SK-N-SH treated with all-trans-retinoic acid at 6 μM for 48 hours (cell line): ENCODE results near the gene C1GALT1.

Source experiments
- ATAC-seq: fragments of 200-7000 bp; cut with Tn5 transposase; 3 replicates; pipeline ENCODE4 v1.9.1; 2020; ENCODE audit warnings: mild to moderate bottlenecking, moderate library complexity
- BACH2 ChIP-seq: fragments of 250-450 bp; sonication (Bioruptor Pico); IDR thresholded peaks from 2 replicates; pipeline ENCODE4 v1.9.0; 2021; ENCODE audit warnings: mild to moderate bottlenecking, borderline replicate concordance
- CSDC2 ChIP-seq: fragments of 250-450 bp; sonication (Bioruptor Pico); IDR thresholded peaks from 2 replicates; pipeline ENCODE4 v1.5.0; 2020; ENCODE audit warnings: mild to moderate bottlenecking, moderate library complexity
- CSRNP3 ChIP-seq: fragments of 250-450 bp; sonication (Bioruptor Pico); IDR thresholded peaks from 2 replicates; pipeline ENCODE4 v1.5.1; 2021; ENCODE audit warnings: mild to moderate bottlenecking, moderate library complexity
- ESRRG ChIP-seq: fragments of 250-450 bp; sonication (Bioruptor Pico); IDR thresholded peaks from 2 replicates; pipeline ENCODE4 v1.6.1; 2021; ENCODE audit warnings: mild to moderate bottlenecking
- GLIS3 ChIP-seq: fragments of 250-450 bp; sonication (Bioruptor Pico); IDR thresholded peaks from 2 replicates; pipeline ENCODE4 v1.5.0; 2020; ENCODE audit warnings: mild to moderate bottlenecking, moderate library complexity
- ISL1 ChIP-seq: fragments of 250-450 bp; sonication (Bioruptor Pico); IDR thresholded peaks from 2 replicates; pipeline ENCODE4 v2.1.2; 2022; ENCODE audit warnings: mild to moderate bottlenecking, moderate library complexity
- OSR1 ChIP-seq: fragments of 250-450 bp; sonication (Bioruptor Pico); IDR thresholded peaks from 2 replicates; pipeline ENCODE4 v1.8.0; 2022; ENCODE audit warnings: moderate library complexity, mild to moderate bottlenecking, inconsistent platforms
- POU6F1 ChIP-seq: fragments of 250-450 bp; sonication (Bioruptor Pico); IDR thresholded peaks from 2 replicates; pipeline ENCODE4 v1.8.0; 2021; ENCODE audit warnings: low read depth, mild to moderate bottlenecking, moderate library complexity, borderline replicate concordance
- PPARA ChIP-seq: fragments of 250-450 bp; sonication (Bioruptor Pico); IDR thresholded peaks from 2 replicates; pipeline ENCODE4 v1.5.0; 2020; ENCODE audit warnings: mild to moderate bottlenecking, borderline replicate concordance
- RARB ChIP-seq: fragments of 250-450 bp; sonication (Bioruptor Pico); IDR thresholded peaks from 2 replicates; pipeline ENCODE4 v1.8.0; 2021; ENCODE audit warnings: mild to moderate bottlenecking, moderate library complexity
- SNAI2 ChIP-seq: fragments of 250-450 bp; sonication (Bioruptor Pico); IDR thresholded peaks from 2 replicates; pipeline ENCODE4 v1.5.0; 2020; ENCODE audit warnings: mild to moderate bottlenecking, moderate library complexity
- TCF4 ChIP-seq: fragments of 250-450 bp; sonication (Bioruptor Pico); IDR thresholded peaks from 2 replicates; pipeline ENCODE4 v1.8.0; 2021; ENCODE audit warnings: mild to moderate bottlenecking, moderate library complexity, borderline replicate concordance
- TOX ChIP-seq: fragments of 250-450 bp; sonication (Bioruptor Pico); IDR thresholded peaks from 2 replicates; pipeline ENCODE4 v1.8.0; 2021; ENCODE audit warnings: mild to moderate bottlenecking, moderate library complexity, borderline replicate concordance
- TSHZ2 ChIP-seq: fragments of 250-450 bp; sonication (Bioruptor Pico); IDR thresholded peaks from 2 replicates; pipeline ENCODE4 v1.5.0; 2020; ENCODE audit warnings: mild to moderate bottlenecking, moderate library complexity
- ZC3H10 ChIP-seq: fragments of 250-450 bp; sonication (Bioruptor Pico); IDR thresholded peaks from 2 replicates; pipeline ENCODE4 v1.5.1; 2021; ENCODE audit warnings: mild to moderate bottlenecking, moderate library complexity
- ZFP3 ChIP-seq: fragments of 250-450 bp; sonication (Bioruptor Pico); IDR thresholded peaks from 2 replicates; pipeline ENCODE4 v1.5.0; 2020; ENCODE audit warnings: mild to moderate bottlenecking, moderate library complexity
- ZFP30 ChIP-seq: fragments of 450-650 bp; formaldehyde crosslinking; IDR thresholded peaks from 2 replicates; pipeline ENCODE4 v1.5.0; 2022; ENCODE audit warnings: mild to moderate bottlenecking, moderate library complexity
- ZNF70 ChIP-seq: fragments of 450-650 bp; formaldehyde crosslinking; IDR thresholded peaks from 2 replicates; pipeline ENCODE4 v1.5.0; 2020; ENCODE audit warnings: mild to moderate bottlenecking, moderate library complexity
- ZNF8 ChIP-seq: fragments of 450-650 bp; formaldehyde crosslinking; IDR thresholded peaks from 2 replicates; pipeline ENCODE4 v1.5.0; 2020; ENCODE audit warnings: mild to moderate bottlenecking, moderate library complexity

The C1GALT1 gene

GRCh38 chr7:7209412-7210050 lies 27.2 kb downstream of the C1GALT1 start:
- TF ChIP-seq TSHZ2 (CRISPR knock-in tag) (no peak), CSDC2 (no peak), RARB (CRISPR knock-in tag) (no peak), CSRNP3 (no peak), ZFP30 (no peak), ZNF8 (CRISPR knock-in tag) (no peak), TOX (CRISPR knock-in tag) (no peak), BACH2 (CRISPR knock-in tag) (no peak)
- ATAC-seq = no peak

DNA sequence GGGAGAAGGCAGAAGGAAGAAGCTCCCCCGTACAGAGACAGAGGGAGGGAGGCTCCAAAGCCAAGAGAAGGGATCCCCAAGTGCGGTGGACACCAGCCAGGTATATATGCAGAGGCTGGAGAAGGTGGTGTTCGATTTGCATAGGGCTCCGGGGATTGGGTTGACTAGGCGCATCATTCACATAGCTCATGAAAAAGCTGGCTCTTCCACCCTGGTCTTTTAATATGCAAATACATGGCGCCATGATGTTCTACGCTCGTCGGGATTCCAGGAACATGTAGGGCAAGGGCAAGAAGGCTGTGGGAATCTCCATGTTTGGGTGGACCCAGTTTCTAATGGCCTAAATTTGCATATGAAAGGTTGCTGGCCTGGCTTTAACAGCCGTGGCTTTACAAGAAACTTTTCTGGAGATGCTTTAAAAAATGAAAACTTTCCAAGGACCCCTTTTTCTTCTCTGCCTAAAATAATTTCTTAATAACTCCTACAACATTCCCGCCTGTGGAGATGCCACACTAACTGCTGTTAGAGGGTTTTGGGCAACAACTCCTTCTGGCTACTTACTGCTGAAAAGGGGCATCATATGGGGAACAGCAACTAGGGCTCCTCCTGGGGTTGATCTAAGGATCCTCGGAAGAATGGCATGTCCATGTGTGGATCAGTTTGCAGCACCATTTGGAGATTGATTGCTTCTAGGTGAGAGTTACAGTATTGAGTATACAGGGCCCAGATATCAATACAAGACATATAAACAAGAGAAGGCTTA lies 28.3 kb downstream of the C1GALT1 start:
- no peak for ATAC-seq
- TF ChIP-seq TOX (CRISPR knock-in tag) (no peak), ISL1 (CRISPR knock-in tag) (no peak), ZFP3 (CRISPR knock-in tag) (no peak), CSRNP3 (no peak), ZFP30 (no peak), OSR1 (CRISPR knock-in tag) (no peak), POU6F1 (no peak), ZNF70 (CRISPR knock-in tag) (no peak), PPARA (CRISPR knock-in tag) (no peak), ZNF8 (CRISPR knock-in tag) (no peak), CSDC2 (no peak), ESRRG (CRISPR knock-in tag) (no peak), TSHZ2 (CRISPR knock-in tag) (no peak), TCF4 (CRISPR knock-in tag) (no peak), RARB (CRISPR knock-in tag) (no peak), GLIS3 (CRISPR knock-in tag) (no peak), ZC3H10 (CRISPR knock-in tag) (no peak), BACH2 (CRISPR knock-in tag) (no peak), SNAI2 (CRISPR knock-in tag) (no peak)
